ENCODE data around the gene CGNL1.

Gene CGNL1

GRCh38 chr15:57493351-57493750 lies 117.0 kb downstream of the CGNL1 start:
- no peak overlapping the region for H3K27ac ChIP-seq
- H3K4me3 ChIP-seq (ENCODE audit: low read depth, low read length), result no peak overlapping the region
- no peak for DNase-seq
- no peak for TF ChIP-seq CTCF (IDR thresholded peaks at IDR 0.05; ENCODE audit: low read depth, low read length, missing control alignments)
- in situ Hi-C loops (cut with HindIII; ENCODE audit: low pct_ligation_motif_present, low sequenced_read_pairs), result loop anchor here (25.0 kb wide), 1 partner anchor 1006 kb away; no protein-coding TSS in a partner anchor
- H3K27me3 ChIP-seq (replicated peaks), result no peaks in the 10 kb centered on the region
- no peaks in the 10 kb centered on the region for H3K36me3 ChIP-seq (replicated peaks)

DNA sequence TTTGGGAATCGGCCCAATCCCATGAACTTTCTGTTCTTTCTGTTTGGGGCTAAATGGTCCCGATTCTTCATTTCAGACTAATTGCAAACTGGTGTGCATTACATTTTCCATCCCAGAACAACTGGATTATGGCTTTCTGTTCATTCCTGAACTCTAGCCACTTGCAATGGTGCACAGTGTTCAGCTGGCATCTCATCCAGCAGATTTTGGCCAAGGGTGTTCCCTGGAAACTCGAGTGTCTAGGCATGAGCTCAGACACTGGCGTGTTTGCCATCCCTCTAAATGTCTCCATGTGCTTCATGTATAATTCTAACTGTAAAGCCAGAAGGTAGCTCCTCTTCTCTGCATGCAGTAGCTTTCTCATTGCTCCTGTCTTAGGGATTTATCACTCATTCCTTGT lies 118.3 kb downstream of the CGNL1 start:
- H3K4me3 ChIP-seq (ENCODE audit: low read depth, low read length), result no peak overlapping the region
- no peak for TF ChIP-seq CTCF (IDR thresholded peaks at IDR 0.05; ENCODE audit: low read depth, low read length, missing control alignments)
- no peaks in the 10 kb centered on the region for H3K27me3 ChIP-seq (replicated peaks)
- DNase-seq, result no peak
- no peaks in the 10 kb centered on the region for H3K36me3 ChIP-seq (replicated peaks)
- in situ Hi-C loops (cut with HindIII; ENCODE audit: low pct_ligation_motif_present, low sequenced_read_pairs), result loop anchor here (25.0 kb wide), 1 partner anchor 1007 kb away; no protein-coding TSS in a partner anchor
- H3K27ac ChIP-seq, result no peak overlapping the region

- H3K4me3 ChIP-seq (ENCODE audit: low read depth, low read length), result no peak overlapping the region
- DNase-seq, result no peak
- H3K27ac ChIP-seq, result no peak overlapping the region
- in situ Hi-C loops (cut with HindIII; ENCODE audit: low pct_ligation_motif_present, low sequenced_read_pairs), result loop anchor here (25.0 kb wide), 1 partner anchor 1008 kb away; no protein-coding TSS in a partner anchor
- no peak for TF ChIP-seq CTCF (IDR thresholded peaks at IDR 0.05; ENCODE audit: low read depth, low read length, missing control alignments)
- no peaks in the 10 kb centered on the region for H3K36me3 ChIP-seq (replicated peaks)
- no peaks in the 10 kb centered on the region for H3K27me3 ChIP-seq (replicated peaks)
Observed at GRCh38 chr15:57495041-57495440, 118.7 kb downstream of the CGNL1 start.

DNA sequence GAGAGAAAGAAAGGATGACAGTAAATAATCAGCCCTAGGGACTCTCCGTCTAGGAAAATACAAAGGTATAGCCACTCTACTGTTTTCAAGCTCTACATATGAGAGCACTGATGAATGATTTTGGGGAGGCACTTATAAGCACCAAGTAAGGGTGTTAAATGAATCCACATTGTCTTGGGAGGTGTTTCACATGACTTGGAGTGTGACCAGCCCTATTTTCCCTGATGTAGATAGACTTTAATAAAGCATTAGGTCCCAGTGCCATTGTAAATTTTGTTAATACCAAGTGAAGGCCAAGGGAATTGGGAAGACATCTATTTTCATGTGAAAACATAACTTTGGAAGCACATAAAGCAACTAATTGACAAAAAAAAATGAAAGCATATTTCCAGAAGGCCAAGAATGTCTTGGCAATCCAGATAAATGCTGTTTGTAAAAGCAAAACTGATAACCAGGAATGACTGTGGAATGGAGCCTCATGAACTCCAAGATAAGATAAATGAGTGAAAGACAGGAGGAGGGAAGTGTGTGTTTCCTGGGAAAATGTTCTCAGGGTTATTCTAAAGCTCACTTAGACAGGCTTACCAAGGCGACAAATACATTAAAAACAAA lies 119.4 kb downstream of the CGNL1 start:
- in situ Hi-C loops (cut with HindIII; ENCODE audit: low pct_ligation_motif_present, low sequenced_read_pairs), result loop anchor here (25.0 kb wide), 1 partner anchor 1008 kb away; no protein-coding TSS in a partner anchor
- DNase-seq, result no peak

DNA sequence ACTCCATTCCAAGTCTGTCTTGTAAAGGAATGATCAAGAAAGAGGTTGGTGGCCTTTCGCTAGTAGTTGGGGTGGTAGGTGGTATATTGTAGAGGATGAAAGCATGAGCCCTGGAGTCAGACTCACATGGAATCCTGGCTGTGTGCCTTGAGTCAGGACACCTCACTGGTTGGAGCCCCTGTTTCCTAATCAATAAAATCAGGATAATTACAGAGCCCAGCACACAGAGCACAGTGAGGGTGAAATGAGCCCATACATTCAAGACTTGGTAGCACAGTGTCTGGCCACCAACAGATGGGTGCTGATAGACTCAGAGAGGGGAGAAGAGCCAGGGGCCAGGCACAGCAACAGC lies 120.3 kb downstream of the CGNL1 start:
- in situ Hi-C loops (cut with HindIII; ENCODE audit: low pct_ligation_motif_present, low sequenced_read_pairs), result loop anchor here (25.0 kb wide), 1 partner anchor 1009 kb away; no protein-coding TSS in a partner anchor
- Histone ChIP-seq H3K27me3 (replicated peaks) (no peaks in the 10 kb centered on the region), H3K27ac (no peak overlapping the region), H3K36me3 (replicated peaks) (no peaks in the 10 kb centered on the region), H3K4me3 (ENCODE audit: low read depth, low read length) (no peak overlapping the region)
- TF ChIP-seq CTCF (IDR thresholded peaks at IDR 0.05; ENCODE audit: low read depth, low read length, missing control alignments), result no peak
- DNase-seq, result no peak

More for the DNA sequence above, 119.4 kb downstream of the CGNL1 start:
- no peak overlapping the region for H3K27ac ChIP-seq
- no peak overlapping the region for H3K4me3 ChIP-seq (ENCODE audit: low read depth, low read length)
- TF ChIP-seq CTCF (IDR thresholded peaks at IDR 0.05; ENCODE audit: low read depth, low read length, missing control alignments), result no peak
- no peaks in the 10 kb centered on the region for H3K27me3 ChIP-seq (replicated peaks)
- no peaks in the 10 kb centered on the region for H3K36me3 ChIP-seq (replicated peaks)

Data from brain microvascular endothelial cell (primary cell).